GM19043 (cell line): ENCODE measurements around the gene HSPG2.

Experiments
- ATAC-seq: cut with Tn5 transposase; IDR thresholded peaks from one replicate; pipeline ENCODE4 v1.9.1; 2021; ENCODE audit warnings: low read depth; ENCODE audit not compliant: unreplicated experiment

Gene HSPG2

GRCh38 chr1:21884456-21885235, 52.5 kb downstream of the HSPG2 start:
- ATAC-seq: no peak

GRCh38 chr1:21882721-21883415, 54.2 kb downstream of the HSPG2 start:
- ATAC-seq: no peak

DNA sequence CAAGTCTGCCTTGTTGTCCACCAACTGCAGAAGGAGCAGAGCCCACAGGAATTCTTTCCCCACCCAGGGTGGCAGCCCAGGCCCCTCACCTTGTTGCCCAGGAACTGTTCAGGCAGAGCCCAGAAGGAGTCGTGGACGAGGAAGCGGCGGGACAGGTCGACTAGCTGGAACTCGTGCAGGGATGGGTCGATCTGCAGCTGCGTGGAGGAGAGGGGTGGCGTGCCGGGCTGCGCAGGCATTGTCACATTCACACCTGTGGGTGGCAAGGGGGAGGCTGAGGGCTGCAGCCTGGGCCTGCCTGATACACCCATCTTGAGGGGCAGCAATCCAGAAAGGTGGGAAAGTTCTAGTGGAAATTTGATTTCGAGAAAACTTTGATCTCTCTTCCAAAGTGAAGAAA, 55.9 kb downstream of the HSPG2 start:
- ATAC-seq: no peak

DNA sequence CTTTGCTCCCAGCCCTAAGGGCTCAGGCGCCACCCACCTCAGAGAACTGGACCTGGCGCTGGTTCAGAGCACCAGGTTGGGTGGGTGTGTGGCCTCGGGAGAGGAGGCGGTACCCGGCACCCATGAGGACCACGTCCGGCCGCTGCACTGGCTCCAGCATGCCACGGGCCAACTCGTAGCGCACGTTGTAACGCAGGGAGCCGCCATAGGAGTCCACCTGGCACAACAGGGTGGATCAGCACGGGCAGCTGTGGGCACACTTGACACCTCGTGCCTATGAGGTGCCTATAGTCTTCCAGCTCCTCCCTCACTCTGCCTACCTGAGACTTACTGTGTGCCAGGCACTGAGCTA, 56.5 kb downstream of the HSPG2 start:
- ATAC-seq: no peak

GRCh38 chr1:21879928-21880618, 57.0 kb downstream of the HSPG2 start:
- ATAC-seq: no peak

DNA sequence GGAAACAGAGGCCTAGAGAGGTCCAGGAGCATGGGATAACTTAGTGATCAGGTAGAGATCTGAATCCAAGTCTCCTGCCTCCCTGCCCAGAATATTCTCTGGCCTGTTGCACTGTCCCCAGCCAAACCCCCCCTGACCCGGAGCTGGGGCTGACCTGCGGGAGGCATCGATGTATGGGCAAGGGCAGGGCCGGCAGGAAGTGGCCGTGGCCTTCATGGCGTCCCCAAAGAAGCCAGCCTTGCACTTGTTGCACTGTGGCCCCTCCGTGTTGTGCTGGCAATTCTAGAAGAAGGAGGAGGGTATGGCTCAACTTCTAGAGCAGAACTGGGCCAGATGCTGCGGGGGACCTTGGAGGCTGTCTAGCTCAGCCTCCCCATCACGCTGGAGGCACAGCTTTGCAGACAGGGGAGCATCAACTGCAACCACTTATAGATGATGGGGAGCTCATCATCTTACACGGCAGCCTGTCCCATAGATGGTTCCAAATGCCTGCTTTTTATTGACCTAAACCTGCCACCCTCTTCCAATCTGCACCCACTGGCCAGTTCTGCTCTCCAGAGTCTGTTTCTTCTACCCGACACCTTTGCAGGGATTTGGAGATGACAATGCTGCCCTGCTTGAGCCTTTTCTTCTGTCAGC, 58.2 kb downstream of the HSPG2 start:
- no peak for ATAC-seq

GRCh38 chr1:21878009-21878773, 58.9 kb downstream of the HSPG2 start:
- no peak for ATAC-seq

DNA sequence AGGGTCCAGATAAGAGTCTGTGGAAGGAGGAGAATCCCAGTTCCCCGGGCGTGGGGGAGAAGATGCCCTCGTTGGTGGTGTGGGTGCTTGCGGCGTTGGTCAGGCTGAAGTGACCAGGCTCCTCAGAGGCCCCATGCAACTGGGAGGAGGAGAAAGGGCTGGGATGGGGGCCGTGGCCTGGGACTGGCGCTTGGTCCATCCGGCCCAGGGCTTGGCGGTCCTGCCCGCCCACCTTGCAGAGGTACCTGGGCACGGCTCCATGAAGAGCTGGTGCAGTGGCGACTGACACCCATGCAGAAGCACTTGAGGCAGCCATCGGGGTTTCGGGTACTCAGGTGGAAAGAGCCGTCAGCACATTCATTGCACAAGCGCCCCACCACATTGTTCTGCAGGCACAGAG, 60.8 kb downstream of the HSPG2 start:
- no peak for ATAC-seq

DNA sequence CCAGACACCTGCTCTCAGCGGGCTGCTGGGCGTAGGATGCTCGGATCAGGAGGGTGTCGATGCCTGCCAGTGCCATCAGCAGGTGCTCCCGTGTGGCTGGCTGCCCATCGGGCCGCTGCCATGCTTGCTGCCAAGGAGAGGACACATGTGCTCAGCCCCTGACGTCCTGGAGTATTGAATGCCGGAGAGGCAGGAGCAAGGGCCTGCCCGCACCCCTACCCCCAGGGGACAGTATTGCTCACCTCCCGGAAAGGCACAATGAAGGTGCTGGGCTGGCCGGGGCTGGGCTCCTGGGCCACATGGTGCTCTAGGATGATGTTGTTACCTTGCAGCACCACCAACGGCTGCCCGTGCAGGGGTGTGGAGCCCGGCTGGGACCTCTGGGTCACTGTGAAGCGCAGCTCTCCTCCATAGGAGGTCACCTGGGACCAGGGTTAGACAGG, 61.5 kb downstream of the HSPG2 start:
- no peak for ATAC-seq

- ATAC-seq: no peak
Measured at GRCh38 chr1:21874778-21875547, 62.1 kb downstream of the HSPG2 start.

GRCh38 chr1:21874328-21874727, 62.8 kb downstream of the HSPG2 start:
- ATAC-seq: no peak

DNA sequence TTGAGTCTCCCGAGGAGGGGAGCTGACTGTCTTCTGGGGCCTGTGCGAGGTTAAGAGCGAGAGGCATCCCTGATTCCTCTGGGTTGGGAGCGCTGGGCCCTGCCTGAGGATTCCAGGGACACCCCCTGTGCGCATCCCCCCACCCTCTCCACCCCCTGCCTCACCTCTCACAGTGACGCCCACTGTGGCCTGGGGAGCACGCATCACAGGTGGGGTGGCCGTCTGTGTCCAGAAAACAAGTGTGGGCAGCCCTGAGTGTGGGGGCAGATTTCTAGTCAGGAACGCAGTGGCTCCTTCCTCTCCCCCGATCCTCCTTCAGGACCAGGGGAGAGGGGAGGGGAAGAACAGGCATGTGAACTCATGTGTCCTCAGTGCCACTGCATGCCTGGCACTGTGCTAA, 63.3 kb downstream of the HSPG2 start:
- ATAC-seq: no peak

DNA sequence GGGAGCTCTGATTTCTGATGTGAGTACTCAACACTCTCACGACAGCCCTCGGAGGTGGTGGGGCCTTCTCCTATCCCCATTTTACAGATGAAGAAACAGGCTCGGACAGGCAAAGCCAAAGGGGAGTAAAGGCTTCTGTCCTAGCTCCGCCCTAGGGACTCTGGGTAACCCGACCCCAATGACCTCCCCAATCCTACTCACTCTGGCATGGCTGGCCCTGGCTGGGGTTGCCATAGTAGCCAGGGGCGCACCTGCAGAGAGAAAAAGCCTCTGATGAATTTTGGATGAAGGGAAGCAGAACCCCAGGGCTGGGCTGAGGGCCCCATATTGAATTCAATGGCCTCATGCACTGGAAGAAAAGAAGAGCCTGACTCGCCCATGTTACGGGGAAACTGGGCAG, 63.9 kb downstream of the HSPG2 start:
- no peak for ATAC-seq

DNA sequence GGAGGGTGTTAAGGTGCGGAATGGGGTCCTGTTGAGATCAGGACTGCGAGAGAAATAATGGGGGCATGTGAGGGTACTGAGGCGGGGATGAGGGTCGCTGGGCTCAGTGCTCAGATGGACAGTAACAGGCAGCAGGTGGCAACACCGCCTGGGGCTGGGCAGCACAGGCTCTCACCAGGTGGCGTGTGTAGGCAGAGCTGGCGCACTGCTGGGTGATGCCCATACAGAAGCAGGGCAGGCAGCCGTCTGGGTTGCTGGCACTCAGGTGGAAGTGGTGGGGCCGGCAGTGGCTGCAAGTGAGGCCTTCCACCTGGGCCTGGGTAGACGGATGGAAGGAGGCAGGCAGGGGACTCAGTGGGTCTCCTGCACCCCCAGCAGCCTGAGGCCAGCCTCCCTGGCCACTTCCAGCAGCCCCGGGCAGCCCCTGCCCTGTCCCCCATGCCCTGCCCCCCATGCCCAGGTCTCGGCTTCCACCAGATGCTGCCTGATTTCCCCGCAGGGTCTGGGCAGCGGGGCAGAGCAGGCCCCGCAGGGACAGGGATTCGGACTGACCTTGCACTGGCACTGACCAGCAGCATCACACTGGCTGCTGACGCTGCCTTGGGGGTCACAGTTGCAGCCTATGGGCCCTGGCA, 64.5 kb downstream of the HSPG2 start:
- ATAC-seq: no peak

DNA sequence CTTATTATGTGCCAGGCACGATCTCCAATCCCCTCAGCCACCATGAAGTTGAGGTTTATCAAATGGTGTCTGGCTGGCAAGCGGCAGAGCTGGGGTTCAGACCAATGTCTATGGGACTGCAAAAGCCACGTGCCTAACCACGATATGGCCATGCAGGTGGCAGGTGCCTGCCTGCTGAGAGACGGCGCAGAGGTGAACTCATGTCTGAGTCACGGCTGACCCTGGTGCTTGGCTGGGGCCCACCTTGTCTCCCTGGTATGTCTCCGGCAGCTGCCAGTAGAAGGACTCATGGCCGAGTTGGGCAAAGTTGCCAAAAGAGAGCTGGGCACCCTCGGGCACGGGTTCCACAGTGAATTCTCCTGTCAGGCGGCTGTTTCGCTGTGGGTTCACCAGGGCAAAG, 65.2 kb downstream of the HSPG2 start:
- no peak for ATAC-seq

DNA sequence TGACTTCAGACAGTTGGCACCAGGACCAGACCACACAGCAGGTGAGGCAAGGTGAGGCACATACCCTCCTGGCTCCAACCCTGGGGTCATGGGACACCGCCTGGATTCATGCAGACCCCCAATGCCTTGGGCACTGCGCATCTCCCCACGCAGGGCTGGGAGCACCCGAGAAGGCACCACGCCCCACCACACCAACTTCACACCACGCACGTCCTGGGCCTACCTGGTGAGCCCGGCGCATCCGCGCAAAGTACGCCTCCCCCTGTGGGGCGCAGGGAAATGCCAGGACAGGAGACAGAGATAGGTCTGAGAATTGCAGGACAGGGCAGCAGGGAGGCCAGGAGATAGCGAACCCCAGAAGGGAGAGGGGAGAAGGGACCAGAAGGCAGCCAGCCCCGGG, 66.5 kb downstream of the HSPG2 start:
- ATAC-seq: no peak

DNA sequence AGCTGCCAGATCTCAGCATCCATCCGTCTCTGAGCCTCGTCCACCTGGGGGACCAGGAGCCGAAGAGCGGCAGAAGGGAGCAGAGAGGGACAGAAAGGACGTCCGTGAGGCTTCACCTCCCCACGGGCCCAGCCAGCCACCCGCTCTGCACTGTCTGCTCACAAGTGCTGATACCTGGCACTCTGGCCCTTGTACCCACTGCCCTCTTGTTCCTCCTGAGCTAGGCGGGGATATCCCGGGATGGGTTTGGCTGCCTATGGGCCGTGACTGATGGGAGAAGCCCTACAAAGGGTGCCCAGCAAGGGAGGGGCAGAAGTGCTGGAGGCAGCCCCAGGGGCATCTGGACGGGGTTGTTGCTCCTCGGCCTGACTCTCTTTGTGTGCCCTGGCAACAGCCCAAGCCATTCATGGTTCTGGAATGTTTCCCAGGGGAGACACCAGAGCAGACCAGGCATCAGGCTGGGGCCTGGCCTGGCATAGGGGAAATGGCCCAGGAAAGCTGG, 67.4 kb downstream of the HSPG2 start:
- no peak for ATAC-seq

DNA sequence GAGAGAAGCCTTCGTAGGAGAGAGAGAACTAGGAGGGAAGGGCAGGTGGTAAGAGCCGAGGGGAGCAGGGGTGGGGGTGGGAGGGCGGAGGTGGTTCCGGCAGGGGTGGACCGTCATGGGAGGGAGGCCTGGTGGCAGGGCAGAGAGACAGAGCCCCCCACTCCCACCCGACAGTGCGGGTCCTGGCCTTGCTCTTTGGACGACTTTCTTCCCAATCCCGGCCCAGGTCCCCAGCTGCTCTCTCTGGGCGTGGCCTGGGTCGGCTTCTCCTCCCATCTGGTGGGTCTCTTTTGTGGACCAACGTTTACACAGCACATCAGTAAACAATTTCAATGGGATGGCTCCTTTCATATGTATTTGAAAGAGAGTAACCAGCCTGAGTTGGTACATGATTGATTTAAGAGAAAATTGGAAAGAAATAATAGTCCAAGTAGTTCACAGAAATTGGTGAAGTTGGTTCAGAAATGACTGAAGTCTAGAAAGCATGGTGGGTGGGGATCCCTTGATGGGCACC, 68.1 kb downstream of the HSPG2 start:
- no peak for ATAC-seq

- no peak for ATAC-seq
Measured at GRCh38 chr1:21868482-21868881, 68.6 kb downstream of the HSPG2 start.
